Smooth muscle cell (in vitro differentiated cells): ENCODE data around the gene XDH. TPM values are rescaled to one million over a fixed set of nuclear protein-coding genes. Genes with fewer than 3 reads are reported as not detected.

Experiments
- DNase-seq: peaks from one replicate; lab custom pipeline; 2025; ENCODE audit not compliant: unreplicated experiment; lab: John Stamatoyannopoulos, UW
- H2AFZ ChIP-seq: fragments of 200-600 bp; sonication (generic); 2 replicates; pipeline ENCODE4 v1.6.0; 2016; ENCODE audit warnings: antibody characterized with exemption, low read depth, mild to moderate bottlenecking
- H3F3A ChIP-seq: fragments of 200-600 bp; sonication (generic); 2 replicates; pipeline ENCODE4 v1.6.0; 2017; ENCODE audit warnings: antibody characterized with exemption, low read depth
- H3K27ac ChIP-seq: fragments of 200-600 bp; sonication (generic); 2 replicates; pipeline ENCODE4 v1.5.1; 2016; ENCODE audit warnings: low read depth, mild to moderate bottlenecking
- H3K27me3 ChIP-seq: fragments of 200-600 bp; sonication (generic); 2 replicates; pipeline ENCODE4 v1.6.1; 2016; ENCODE audit warnings: low read depth, mild to moderate bottlenecking
- H3K36me3 ChIP-seq: fragments of 200-600 bp; sonication (generic); 2 replicates; pipeline ENCODE4 v1.5.1; 2016; ENCODE audit warnings: low read depth
- H3K4me1 ChIP-seq: fragments of 200-600 bp; sonication (generic); 2 replicates; pipeline ENCODE4 v1.5.1; 2016; ENCODE audit warnings: low read depth
- H3K4me2 ChIP-seq: fragments of 200-600 bp; sonication (generic); 2 replicates; pipeline ENCODE4 v1.6.0; 2016; ENCODE audit warnings: mild to moderate bottlenecking
- H3K4me3 ChIP-seq: fragments of 200-600 bp; sonication (generic); 2 replicates; pipeline ENCODE4 v1.5.1; 2016; ENCODE audit warnings: mild to moderate bottlenecking
- H3K79me2 ChIP-seq: fragments of 200-600 bp; sonication (generic); 2 replicates; pipeline ENCODE4 v1.6.0; 2016; ENCODE audit warnings: low read depth, mild to moderate bottlenecking
- H3K9ac ChIP-seq: fragments of 200-600 bp; sonication (generic); 2 replicates; pipeline ENCODE4 v1.6.0; 2016; ENCODE audit warnings: low read depth
- H3K9me3 ChIP-seq: fragments of 200-600 bp; sonication (generic); replicated peaks from 2 replicates; pipeline ENCODE4 v1.5.1; 2016; ENCODE audit warnings: low read depth
- H4K20me1 ChIP-seq: fragments of 200-600 bp; sonication (generic); 2 replicates; pipeline ENCODE4 v1.6.0; 2016; ENCODE audit warnings: low read depth
- CTCF ChIP-seq: fragments of 200-600 bp; sonication (generic); IDR thresholded peaks from 2 replicates; pipeline ENCODE4 v1.5.1; 2017; ENCODE audit warnings: borderline replicate concordance, mild to moderate bottlenecking, antibody characterized with exemption; ENCODE audit not compliant: insufficient read depth, poor library complexity, severe bottlenecking
- WGBS: methylation state at CpG from one replicate; pipeline ENCODE4 v1.1.7; 2016; ENCODE audit warnings: low lambda C conversion rate; 5-methylcytosine and 5-hydroxymethylcytosine counted together
- polyA plus RNA-seq: library from polyadenylated mRNA; unstranded; fragments of >200 nt; fragmentation: Nextera tagmentation; extraction: Ambion mirVana; gene quantifications from 2 replicates; pipeline ENCODE4 v1.2.1, GENCODE V29; 2016
- total RNA-seq: library from RNA; depleted of rRNA; stranded (reverse); fragments of >200 nt; gene quantifications from 2 replicates; pipeline ENCODE4 v1.2.3, GENCODE V29; 2014

Gene XDH
- total and polyA plus RNA-seq, 2 experiments from 2014 or later, result 0.37 to 6.1 TPM

GRCh38 chr2:31347750-31348149, 66.8 kb downstream of the XDH start:
- H3K36me3 ChIP-seq, result no peaks in the 10 kb centered on the region
- H3F3A ChIP-seq, result no peaks in the 10 kb centered on the region
- no peaks in the 10 kb centered on the region for H3K9me3 ChIP-seq
- H3K9ac ChIP-seq, result no peak overlapping the region
- no peaks in the 10 kb centered on the region for H3K4me1 ChIP-seq
- TF ChIP-seq CTCF, result no peak
- H3K4me2 ChIP-seq, result no peak overlapping the region
- no peaks in the 10 kb centered on the region for H3K79me2 ChIP-seq
- no peaks in the 10 kb centered on the region for H4K20me1 ChIP-seq
- H3K27me3 ChIP-seq, result no peaks in the 10 kb centered on the region
- WGBS, result 81% methylated on average over 9 of the region's 9 CpGs
- no peak for DNase-seq
- H3K4me3 ChIP-seq, result no peak overlapping the region
- no peak overlapping the region for H2AFZ ChIP-seq
- no peak overlapping the region for H3K27ac ChIP-seq

GRCh38 chr2:31347319-31347718, 67.2 kb downstream of the XDH start:
- H3K9ac ChIP-seq, result no peak overlapping the region
- no peaks in the 10 kb centered on the region for H3K4me1 ChIP-seq
- no peak overlapping the region for H3K4me3 ChIP-seq
- H3F3A ChIP-seq, result no peaks in the 10 kb centered on the region
- no peaks in the 10 kb centered on the region for H4K20me1 ChIP-seq
- H3K4me2 ChIP-seq, result no peak overlapping the region
- TF ChIP-seq CTCF, result no peak
- 99% methylated on average over 6 of the region's 6 CpGs for WGBS
- no peak for DNase-seq
- H3K27me3 ChIP-seq, result no peaks in the 10 kb centered on the region
- no peak overlapping the region for H3K27ac ChIP-seq
- H3K9me3 ChIP-seq, result no peaks in the 10 kb centered on the region
- H3K79me2 ChIP-seq, result no peaks in the 10 kb centered on the region
- no peak overlapping the region for H2AFZ ChIP-seq
- H3K36me3 ChIP-seq, result no peaks in the 10 kb centered on the region

- Histone ChIP-seq H4K20me1 (no peaks in the 10 kb centered on the region), H3K4me3 (no peak overlapping the region), H3K4me2 (no peak overlapping the region), H3K9ac (no peak overlapping the region), H3K36me3 (no peaks in the 10 kb centered on the region), H3K4me1 (no peaks in the 10 kb centered on the region), H3K79me2 (no peaks in the 10 kb centered on the region), H3K9me3 (no peaks in the 10 kb centered on the region), H2AFZ (no peak overlapping the region), H3F3A (no peaks in the 10 kb centered on the region), H3K27ac (no peak overlapping the region), H3K27me3 (no peaks in the 10 kb centered on the region)
- TF ChIP-seq CTCF, result no peak
- DNase-seq, result no peak
- WGBS, result 90% methylated on average over 4 of the region's 4 CpGs
These were observed 70.1 kb downstream of the XDH start for GRCh38 chr2:31344447-31344846.

GRCh38 chr2:31341351-31341750, 73.2 kb downstream of the XDH start:
- no peak for DNase-seq
- 87% methylated on average over 6 of the region's 6 CpGs for WGBS
- no peaks in the 10 kb centered on the region for H4K20me1 ChIP-seq
- H3K4me2 ChIP-seq, result no peak overlapping the region
- H3F3A ChIP-seq, result no peaks in the 10 kb centered on the region
- no peaks in the 10 kb centered on the region for H3K79me2 ChIP-seq
- H3K36me3 ChIP-seq, result no peaks in the 10 kb centered on the region
- no peak overlapping the region for H2AFZ ChIP-seq
- no peaks in the 10 kb centered on the region for H3K9me3 ChIP-seq
- H3K27ac ChIP-seq, result no peak overlapping the region
- no peak overlapping the region for H3K4me3 ChIP-seq
- H3K9ac ChIP-seq, result no peak overlapping the region
- H3K4me1 ChIP-seq, result no peaks in the 10 kb centered on the region
- no peaks in the 10 kb centered on the region for H3K27me3 ChIP-seq
- TF ChIP-seq CTCF, result no peak
